Measurements from ENCODE around the gene IGSF3. TPM values are rescaled to one million over a fixed set of nuclear protein-coding genes. Genes with fewer than 3 reads are reported as not detected.

IGSF3 gene
- total RNA-seq, 1 donor from 2014 or later = 2.8 TPM

GRCh38 chr1:116686723-116687352 is 19.3 kb upstream of the IGSF3 start:
- no peak for DNase-seq (ENCODE audit: extremely low read depth, low read depth, low spot score)

GRCh38 chr1:116686175-116686574 is 18.6 kb upstream of the IGSF3 start:
- no peak for DNase-seq (ENCODE audit: extremely low read depth, low read depth, low spot score)

- no peak for DNase-seq (ENCODE audit: extremely low read depth, low read depth, low spot score)
Observed at GRCh38 chr1:116684575-116684974, 17.0 kb upstream of the IGSF3 start.

- no peak for DNase-seq (ENCODE audit: extremely low read depth, low read depth, low spot score)
Observed at GRCh38 chr1:116682641-116683221, 15.2 kb upstream of the IGSF3 start.

GRCh38 chr1:116681343-116681899 is 13.9 kb upstream of the IGSF3 start:
- DNase-seq (ENCODE audit: extremely low read depth, low read depth, low spot score) = no peak

GRCh38 chr1:116680752-116681151 is 13.2 kb upstream of the IGSF3 start:
- DNase-seq (ENCODE audit: extremely low read depth, low read depth, low spot score) = no peak

GRCh38 chr1:116679828-116680628 is 12.5 kb upstream of the IGSF3 start:
- DNase-seq (ENCODE audit: extremely low read depth, low read depth, low spot score) = no peak

GRCh38 chr1:116679091-116679827 is 11.7 kb upstream of the IGSF3 start:
- no peak for DNase-seq (ENCODE audit: extremely low read depth, low read depth, low spot score)

- DNase-seq (ENCODE audit: extremely low read depth, low read depth, low spot score) = no peak
Observed at GRCh38 chr1:116678732-116679090, 11.2 kb upstream of the IGSF3 start.

GRCh38 chr1:116677474-116678062 is 10.0 kb upstream of the IGSF3 start:
- DNase-seq (ENCODE audit: extremely low read depth, low read depth, low spot score) = no peak

- DNase-seq (ENCODE audit: extremely low read depth, low read depth, low spot score) = no peak
Observed at GRCh38 chr1:116676291-116676690, 8.8 kb upstream of the IGSF3 start.

GRCh38 chr1:116674751-116675150 is 7.2 kb upstream of the IGSF3 start:
- no peak for DNase-seq (ENCODE audit: extremely low read depth, low read depth, low spot score)

GRCh38 chr1:116674011-116674531 is 6.5 kb upstream of the IGSF3 start:
- DNase-seq (ENCODE audit: extremely low read depth, low read depth, low spot score) = no peak

GRCh38 chr1:116671912-116672311 is 4.4 kb upstream of the IGSF3 start:
- DNase-seq (ENCODE audit: extremely low read depth, low read depth, low spot score) = no peak

GRCh38 chr1:116671072-116671760 is 3.7 kb upstream of the IGSF3 start:
- DNase-seq (ENCODE audit: extremely low read depth, low read depth, low spot score) = no peak

- no peak for DNase-seq (ENCODE audit: extremely low read depth, low read depth, low spot score)
Observed at GRCh38 chr1:116668277-116668676, 744 bp upstream of the IGSF3 start.

- DNase-seq (ENCODE audit: extremely low read depth, low read depth, low spot score) = no peak
Observed at GRCh38 chr1:116667078-116667574, 407 bp downstream of the IGSF3 start.

- no peak for DNase-seq (ENCODE audit: extremely low read depth, low read depth, low spot score)
Observed at GRCh38 chr1:116666187-116667077, 1.1 kb downstream of the IGSF3 start.

GRCh38 chr1:116664978-116665371 is 2.6 kb downstream of the IGSF3 start:
- no peak for DNase-seq (ENCODE audit: extremely low read depth, low read depth, low spot score)

All from glomerular endothelial cell (primary cell).